Mesodermal cell (in vitro differentiated cells): ENCODE results near the gene REEP6.
"Not testable (repeated sequence)": the region's sequence is repeated elsewhere in the genome, so short reads cannot be mapped to it uniquely, and the experiment has no call there.

Experiments used
- H3K27ac ChIP-seq: 2 replicates; pipeline ENCODE4 v1.7.0; 2013; ENCODE audit warnings: mild to moderate bottlenecking, low read depth, low read length, moderate library complexity; ENCODE audit not compliant: severe bottlenecking
- H3K36me3 ChIP-seq: 2 replicates; pipeline ENCODE4 v1.7.1; 2013; ENCODE audit warnings: mild to moderate bottlenecking, low read length, moderate library complexity; ENCODE audit not compliant: control insufficient read depth, insufficient read depth
- H3K4me1 ChIP-seq: one replicate; pipeline ENCODE4 v1.7.1; 2013; ENCODE audit warnings: mild to moderate bottlenecking, low read length; ENCODE audit not compliant: insufficient read depth, control insufficient read depth, poor library complexity, severe bottlenecking
- H3K4me3 ChIP-seq: 2 replicates; pipeline ENCODE4 v1.7.0; 2013; ENCODE audit warnings: low read length, control low read depth, mild to moderate bottlenecking; ENCODE audit not compliant: insufficient read depth, poor library complexity, severe bottlenecking; ENCODE audit errors: extremely low read depth
- H3K9me3 ChIP-seq: 2 replicates; pipeline ENCODE4 v1.7.1; 2013; ENCODE audit warnings: mild to moderate bottlenecking, low read length, moderate library complexity; ENCODE audit not compliant: control insufficient read depth
- WGBS, 2 experiments: methylation state at CpG; one replicate each; pipeline ENCODE4 v1.1.5; 2013; ENCODE audit warnings: missing lambda C conversion rate in 2 of 2; ENCODE audit not compliant: insufficient coverage in 2 of 2; 5-methylcytosine and 5-hydroxymethylcytosine counted together

The REEP6 gene

GRCh38 chr19:1474011-1474764 is 16.8 kb upstream of the REEP6 start:
- Histone ChIP-seq H3K4me1 (peaks cover 10% of the 10 kb centered on the region), H3K4me3 (no peak overlapping the region), H3K27ac (no peak overlapping the region), H3K36me3 (peaks cover 24% of the 10 kb centered on the region), H3K9me3 (no peaks in the 10 kb centered on the region)
- WGBS, 2 experiments, result 86 to 88% methylated on average over 30 to 31 of the region's 31 CpGs

GRCh38 chr19:1474765-1475351 is 16.1 kb upstream of the REEP6 start:
- 92 to 94% methylated on average over 24 to 26 of the region's 26 CpGs for WGBS, 2 experiments
- Histone ChIP-seq H3K9me3 (no peaks in the 10 kb centered on the region), H3K4me1 (peaks cover 10% of the 10 kb centered on the region), H3K27ac (no peak overlapping the region), H3K36me3 (peaks cover 24% of the 10 kb centered on the region), H3K4me3 (no peak overlapping the region)

- Histone ChIP-seq H3K27ac (no peak overlapping the region), H3K9me3 (no peaks in the 10 kb centered on the region), H3K4me1 (peaks cover 6% of the 10 kb centered on the region), H3K4me3 (no peak overlapping the region), H3K36me3 (peaks cover 24% of the 10 kb centered on the region)
- 93 to 94% methylated on average over 28 to 31 of the region's 31 CpGs for WGBS, 2 experiments
Observed at GRCh38 chr19:1475751-1476437, 15.1 kb upstream of the REEP6 start.

DNA sequence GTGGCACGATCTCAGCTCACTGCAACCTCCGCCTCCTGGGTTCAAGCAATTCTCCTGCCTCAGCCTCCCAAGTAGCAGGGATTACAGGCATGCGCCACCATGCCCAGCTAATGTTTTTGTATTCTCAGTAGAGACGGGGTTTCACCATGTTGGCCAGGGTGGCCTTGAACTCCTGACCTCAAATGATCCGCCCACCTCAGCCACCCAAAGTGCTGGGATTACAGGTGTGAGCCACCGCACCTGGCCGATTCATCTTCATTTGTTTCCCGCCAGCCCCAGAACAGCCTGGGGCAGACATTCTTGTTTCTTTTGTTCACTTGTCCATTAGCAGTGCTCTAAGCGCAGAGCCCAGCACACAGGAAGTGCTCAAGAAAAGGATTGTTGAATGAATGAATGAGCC is 13.9 kb upstream of the REEP6 start:
- not testable (repeated sequence) for H3K27ac ChIP-seq, H3K4me3 ChIP-seq
- WGBS, 2 experiments, result 89 to 92% methylated on average over 6 of the region's 9 CpGs

GRCh38 chr19:1478934-1479707 is 11.9 kb upstream of the REEP6 start, which contains the start of gene C19orf25:
Gene C19orf25 (minus strand): TSS chr19:1479215. CDS start chr19:1478903, 312 bp downstream.
- WGBS, 2 experiments, result 2 to 3% methylated on average over 61 to 64 of the region's 71 CpGs
- no peaks in the 10 kb centered on the region for H3K9me3 ChIP-seq
- H3K4me1 ChIP-seq, result no peaks in the 10 kb centered on the region
- peaks cover 24% of the 10 kb centered on the region for H3K36me3 ChIP-seq
- H3K4me3 ChIP-seq, result peak within 1 kb of the TSS; percentile 81
- H3K27ac ChIP-seq, result peak within 1 kb of the TSS; percentile 72

More for the DNA sequence above, 13.9 kb upstream of the REEP6 start:
- peaks cover 24% of the 10 kb centered on the region for H3K36me3 ChIP-seq
- not testable (repeated sequence) for H3K9me3 ChIP-seq, H3K4me1 ChIP-seq

GRCh38 chr19:1481224-1481892 is 9.6 kb upstream of the REEP6 start:
- Histone ChIP-seq H3K9me3 (no peaks in the 10 kb centered on the region), H3K4me3 (no peak overlapping the region), H3K4me1 (no peaks in the 10 kb centered on the region), H3K27ac (no peak overlapping the region), H3K36me3 (peaks cover 9% of the 10 kb centered on the region)
- 88 to 92% methylated on average over 20 to 21 of the region's 26 CpGs for WGBS, 2 experiments

GRCh38 chr19:1481893-1482360 is 9.1 kb upstream of the REEP6 start:
- Histone ChIP-seq H3K4me3 (no peak overlapping the region), H3K27ac (no peak overlapping the region), H3K4me1 (no peaks in the 10 kb centered on the region), H3K9me3 (no peaks in the 10 kb centered on the region), H3K36me3 (peaks cover 6% of the 10 kb centered on the region)
- WGBS, 2 experiments, result 91 to 95% methylated on average over 36 of the region's 36 CpGs

- no peak overlapping the region for H3K27ac ChIP-seq
- no peaks in the 10 kb centered on the region for H3K4me1 ChIP-seq
- H3K4me3 ChIP-seq, result no peak overlapping the region
- H3K9me3 ChIP-seq, result no peaks in the 10 kb centered on the region
- H3K36me3 ChIP-seq, result peaks cover under 1% of the 10 kb centered on the region
- 89 to 91% methylated on average over 28 to 36 of the region's 37 CpGs for WGBS, 2 experiments
Observed at GRCh38 chr19:1482361-1483130, 8.4 kb upstream of the REEP6 start.

- Histone ChIP-seq H3K4me1 (no peaks in the 10 kb centered on the region), H3K27ac (no peak overlapping the region), H3K36me3 (no peaks in the 10 kb centered on the region), H3K4me3 (no peak overlapping the region), H3K9me3 (no peaks in the 10 kb centered on the region)
- WGBS, 2 experiments, result 94 to 96% methylated on average over 68 to 77 of the region's 77 CpGs
Observed at GRCh38 chr19:1483131-1483978, 7.6 kb upstream of the REEP6 start.
